Measurements from ENCODE around the gene ELP6.
"Not testable (repeated sequence)": the region's sequence is repeated elsewhere in the genome, so short reads cannot be mapped to it uniquely, and the experiment has no call there.

GRCh38 chr3:47505267-47505666 lies 8.2 kb downstream of the ELP6 start:
- not testable (repeated sequence) for TF ChIP-seq POLR2A (IDR thresholded peaks at IDR 0.05; ENCODE audit: low read length); RARB (CRISPR knock-in tag; IDR thresholded peaks at IDR 0.05); POLR2AphosphoS2 (conservative IDR thresholded peaks at IDR 0.05; ENCODE audit: low read length)

All from A549 (cell line).